GM18511 (cell line): ENCODE measurements around the gene EVA1C.
"Not testable (repeated sequence)": the region's sequence is repeated elsewhere in the genome, so short reads cannot be mapped to it uniquely, and the experiment has no call there.

Experiments
- ATAC-seq: cut with Tn5 transposase; IDR thresholded peaks from one replicate; pipeline ENCODE4 v1.9.1; 2021; ENCODE audit warnings: mild to moderate bottlenecking, moderate library complexity; ENCODE audit not compliant: unreplicated experiment

The EVA1C gene

DNA sequence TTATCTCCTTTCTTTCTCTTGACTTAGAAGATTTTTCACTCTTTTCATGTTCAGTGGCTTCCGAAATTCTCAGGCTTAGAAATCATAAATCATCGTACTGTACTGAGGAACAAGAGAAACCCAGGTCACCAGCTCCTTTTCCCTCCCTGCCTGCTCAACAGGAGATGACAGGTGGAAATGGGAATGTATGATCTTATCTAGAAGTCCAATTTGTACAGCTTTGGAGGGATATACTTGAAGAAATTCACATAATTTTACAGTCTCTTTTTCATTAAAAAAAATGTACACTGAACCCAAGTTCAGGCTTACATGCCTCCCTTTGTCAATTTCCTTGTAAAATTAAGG is 11.7 kb downstream of the EVA1C start:
- ATAC-seq: no peak

DNA sequence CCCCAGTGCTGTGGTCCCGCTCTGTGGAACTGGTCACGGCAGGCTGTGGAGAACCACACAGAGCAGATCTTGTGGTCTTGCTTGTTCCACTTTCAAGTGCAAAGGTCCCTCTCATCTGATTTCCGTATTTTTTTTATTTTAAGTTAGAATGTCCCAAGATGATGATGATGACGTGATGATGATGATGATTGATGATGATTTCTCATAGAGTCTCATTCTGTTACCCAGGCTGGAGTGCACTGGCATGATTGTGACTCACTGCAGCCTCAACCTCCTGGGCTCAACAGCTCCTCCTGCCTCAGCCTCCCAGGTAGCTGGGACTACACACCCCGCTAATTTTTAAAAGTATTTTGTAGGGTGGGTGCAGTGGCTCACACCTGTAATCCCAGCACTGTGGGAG is 12.2 kb downstream of the EVA1C start:
- ATAC-seq: no peak

DNA sequence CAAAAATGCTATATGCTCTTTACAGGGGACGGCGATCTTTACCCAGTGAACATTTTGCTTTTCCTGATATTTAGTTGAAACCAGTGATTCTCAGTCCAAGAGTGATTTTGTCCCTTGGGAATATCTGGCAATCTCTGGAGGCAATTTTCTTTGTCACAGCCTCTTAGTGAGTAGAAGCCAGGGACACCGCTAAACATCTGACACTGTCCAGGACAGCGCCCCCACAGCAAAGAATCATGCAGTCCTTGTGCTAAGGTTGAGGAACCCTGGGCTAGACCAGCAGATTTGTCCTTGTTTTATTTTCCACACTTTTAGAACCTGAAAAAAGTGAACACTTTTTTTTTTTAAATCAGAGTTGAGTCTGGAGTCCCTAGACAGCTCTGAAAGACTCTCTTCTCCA is 13.1 kb downstream of the EVA1C start:
- no peak for ATAC-seq

DNA sequence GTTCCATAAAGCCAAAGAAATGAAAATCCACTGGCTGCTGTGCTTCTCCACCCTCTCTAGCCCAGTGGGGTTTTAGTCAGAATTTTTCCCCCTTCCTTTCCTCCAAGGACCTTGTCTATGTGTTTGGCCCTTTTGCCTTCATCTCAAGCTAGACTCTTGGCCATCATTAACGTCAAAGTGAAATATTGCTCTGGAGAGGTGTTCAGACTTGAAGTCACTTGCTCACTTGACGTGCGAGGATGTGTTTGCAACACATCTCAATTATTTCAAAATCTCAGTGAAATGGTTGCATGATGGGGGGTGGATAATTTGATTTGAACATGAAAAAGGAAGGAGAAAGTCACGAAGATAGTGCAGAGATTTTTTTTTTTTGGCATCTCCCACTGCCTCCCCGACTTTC is 13.6 kb downstream of the EVA1C start:
- ATAC-seq: no peak

- ATAC-seq: no peak
Observed at GRCh38 chr21:32426592-32427051, 14.1 kb downstream of the EVA1C start.

- no peak for ATAC-seq
Observed at GRCh38 chr21:32427958-32428623, 15.6 kb downstream of the EVA1C start.

GRCh38 chr21:32432982-32433660 is 20.6 kb downstream of the EVA1C start:
- ATAC-seq: not testable (repeated sequence)

- ATAC-seq: no peak
Observed at GRCh38 chr21:32437729-32438128, 25.2 kb downstream of the EVA1C start.

- ATAC-seq: no peak
Observed at GRCh38 chr21:32442566-32443318, 30.2 kb downstream of the EVA1C start.

- no peak for ATAC-seq
Observed at GRCh38 chr21:32445101-32445500, 32.6 kb downstream of the EVA1C start.

GRCh38 chr21:32446440-32446839 is 33.9 kb downstream of the EVA1C start:
- ATAC-seq: not testable (repeated sequence)

DNA sequence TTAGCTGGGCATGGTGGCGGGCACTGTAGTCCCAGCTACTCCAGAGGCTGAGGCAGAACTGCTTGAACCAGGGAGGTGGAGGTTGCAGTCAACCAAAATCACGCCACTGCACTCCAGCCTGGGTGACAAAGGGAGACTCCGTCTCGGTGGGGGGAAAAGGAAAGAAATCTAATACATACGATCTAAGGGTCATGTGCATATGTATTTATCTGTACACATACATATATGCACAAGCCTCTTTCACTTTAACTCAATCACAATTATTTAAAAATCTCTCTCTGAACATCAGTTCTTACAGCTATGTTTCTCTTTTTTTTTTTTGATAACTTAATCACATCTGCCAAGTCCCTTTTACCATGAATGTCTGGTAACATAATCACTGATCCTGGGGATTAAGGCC is 34.7 kb downstream of the EVA1C start:
- ATAC-seq: no peak

DNA sequence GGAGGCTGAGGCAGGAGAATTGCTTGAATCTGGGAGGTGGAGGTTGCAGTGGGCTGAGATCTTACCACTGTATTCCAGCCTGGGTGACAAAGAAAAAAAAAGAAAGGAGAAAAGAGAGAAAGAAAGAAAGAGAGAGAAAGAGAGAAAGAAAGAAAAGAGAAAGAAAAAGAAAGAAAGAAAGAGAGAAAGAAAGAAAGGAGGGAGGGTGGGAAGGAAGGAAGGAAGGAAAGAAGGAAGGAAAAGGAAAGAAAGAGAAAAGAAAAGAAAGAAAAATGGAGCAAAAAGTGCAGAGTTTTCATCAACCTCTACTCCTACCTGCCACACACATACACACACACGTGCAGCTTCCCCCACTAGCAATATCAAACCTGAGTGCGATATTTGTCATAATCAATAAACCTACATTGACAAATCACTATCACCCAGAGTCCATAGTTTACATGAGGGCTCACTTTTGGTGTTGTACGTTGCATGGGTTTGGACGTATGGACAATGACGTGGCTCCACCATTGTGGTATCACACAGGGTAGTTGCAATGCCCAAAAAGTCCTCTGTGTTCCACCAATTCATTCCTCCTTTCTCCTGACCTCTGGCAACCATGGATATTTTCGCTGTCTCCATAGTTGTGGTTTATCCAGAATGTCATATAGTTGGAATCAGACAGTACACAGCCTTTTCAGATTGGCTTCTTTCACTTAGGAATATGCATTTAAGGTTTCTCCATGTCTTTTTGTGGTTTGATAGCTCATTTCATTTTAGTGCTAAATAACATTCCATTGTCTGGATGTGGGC is 36.5 kb downstream of the EVA1C start:
- ATAC-seq: no peak

GRCh38 chr21:32450881-32451701 is 38.6 kb downstream of the EVA1C start:
- not testable (repeated sequence) for ATAC-seq

DNA sequence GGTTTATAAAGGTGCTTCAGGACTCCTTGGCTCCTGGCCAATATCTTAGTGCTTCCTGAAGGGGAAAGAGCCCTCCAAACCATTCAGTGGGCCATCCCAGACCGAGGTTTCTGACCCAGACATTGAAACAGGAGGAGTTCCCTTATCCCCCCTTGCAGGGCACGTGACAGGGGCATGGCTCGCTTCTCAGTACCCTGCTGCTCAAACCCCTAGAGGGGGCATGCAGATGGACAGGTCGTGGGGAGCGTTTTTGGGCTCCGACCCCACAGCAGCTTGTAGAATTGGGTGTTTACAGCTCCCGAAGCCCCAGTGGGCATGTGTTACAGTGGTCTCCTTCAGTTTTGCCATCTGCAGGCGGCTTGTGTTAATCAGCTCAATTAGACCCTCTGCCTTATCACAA is 39.7 kb downstream of the EVA1C start:
- not testable (repeated sequence) for ATAC-seq

- no peak for ATAC-seq
Observed at GRCh38 chr21:32452641-32453040, 40.1 kb downstream of the EVA1C start.

- no peak for ATAC-seq
Observed at GRCh38 chr21:32455548-32455947, 43.0 kb downstream of the EVA1C start.

DNA sequence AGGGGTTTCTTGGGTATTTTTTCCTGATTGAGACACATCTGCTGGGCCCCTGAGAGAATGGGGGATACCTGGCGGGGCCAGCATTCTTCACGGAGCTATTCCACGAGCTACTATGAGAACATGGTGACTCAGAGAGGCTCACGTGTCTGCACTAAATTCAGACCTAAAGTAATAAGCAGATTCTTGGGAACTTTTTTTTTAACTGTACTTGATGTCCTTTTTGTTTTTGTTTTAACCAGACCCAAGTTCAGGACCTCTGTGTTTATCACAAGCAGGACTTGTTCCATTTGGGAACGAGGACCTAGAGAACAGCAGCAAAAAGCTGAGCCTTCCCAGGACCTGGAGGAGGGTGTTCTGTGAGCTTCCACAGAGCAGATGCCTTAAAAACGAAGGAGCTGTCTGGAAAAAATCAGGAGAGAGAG is 44.0 kb downstream of the EVA1C start:
- ATAC-seq: no peak

DNA sequence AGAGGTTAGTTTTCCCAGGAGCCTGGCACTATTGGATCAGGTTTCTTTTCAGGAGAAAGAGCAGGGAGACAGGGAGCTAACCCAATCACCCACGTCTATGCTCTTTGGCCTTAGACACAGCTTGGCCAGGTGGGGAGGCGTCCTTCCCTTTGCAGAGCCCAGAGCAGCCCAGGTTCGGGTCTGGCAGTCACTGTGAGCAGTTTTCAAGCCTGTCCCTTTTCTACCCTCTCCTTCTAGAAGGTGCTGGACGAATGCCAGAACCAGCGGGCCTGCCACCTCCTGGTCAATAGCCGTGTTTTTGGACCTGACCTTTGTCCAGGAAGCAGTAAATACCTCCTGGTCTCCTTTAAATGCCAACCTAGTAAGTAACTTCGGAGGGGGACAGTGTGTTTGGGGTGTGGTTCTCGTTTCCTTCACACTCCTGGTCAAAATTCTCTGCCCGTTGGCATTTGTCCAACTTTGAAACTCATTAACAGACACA is 44.9 kb downstream of the EVA1C start:
- ATAC-seq: no peak

- no peak for ATAC-seq
Observed at GRCh38 chr21:32457962-32458361, 45.5 kb downstream of the EVA1C start.
